Measurements from ENCODE around the gene CPLX4.
"Not testable (repeated sequence)": the region's sequence is repeated elsewhere in the genome, so short reads cannot be mapped to it uniquely, and the experiment has no call there.

The CPLX4 gene

DNA sequence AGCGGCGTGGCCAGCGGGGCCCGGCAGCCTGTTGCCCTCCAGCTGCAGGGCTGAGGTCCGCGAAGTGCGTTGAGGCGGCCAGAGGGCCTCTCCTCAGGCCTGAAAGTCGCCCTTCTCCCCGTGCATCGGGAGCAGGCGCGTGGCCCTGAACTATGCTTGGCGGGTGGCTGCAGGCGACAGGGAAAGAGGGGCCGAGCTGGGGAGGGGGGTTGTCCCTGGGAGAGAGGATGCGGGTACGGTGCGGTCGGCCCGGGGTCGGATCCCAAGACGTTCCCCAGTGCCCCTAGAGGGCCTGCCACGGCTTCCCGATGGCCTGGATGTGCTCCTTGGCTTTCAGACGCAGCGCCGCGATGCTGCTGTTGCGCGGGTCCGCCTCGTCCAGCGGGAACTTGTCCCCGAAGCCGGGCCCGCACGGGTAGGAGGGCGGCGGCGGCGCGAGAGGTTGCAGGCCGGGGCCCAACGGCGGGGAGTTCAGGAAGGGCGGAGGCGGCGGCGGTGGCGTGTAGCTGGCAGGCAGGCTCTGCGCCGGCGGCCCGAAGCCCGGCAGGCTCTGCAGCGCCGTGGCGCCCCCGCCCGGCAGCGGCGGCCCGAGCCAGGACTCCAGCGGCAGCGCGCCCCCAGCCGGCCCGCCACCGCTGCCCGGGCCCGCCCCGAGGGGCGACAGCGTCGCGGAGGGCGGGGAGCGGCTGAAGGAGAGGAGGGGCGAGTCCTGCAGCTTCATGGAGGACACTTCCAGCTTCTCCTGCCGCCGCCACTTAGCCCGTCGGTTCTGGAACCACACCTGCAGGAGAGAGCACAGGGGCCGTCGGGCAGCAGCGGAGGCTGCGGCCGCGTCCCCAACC is 49.5 kb downstream of the CPLX4 start:
- DNase-seq, result no peak

- no peak for DNase-seq
Measured at GRCh38 chr18:59268127-59268720, 50.2 kb downstream of the CPLX4 start.

- no peak for DNase-seq
Measured at GRCh38 chr18:59267503-59268126, 50.8 kb downstream of the CPLX4 start.

DNA sequence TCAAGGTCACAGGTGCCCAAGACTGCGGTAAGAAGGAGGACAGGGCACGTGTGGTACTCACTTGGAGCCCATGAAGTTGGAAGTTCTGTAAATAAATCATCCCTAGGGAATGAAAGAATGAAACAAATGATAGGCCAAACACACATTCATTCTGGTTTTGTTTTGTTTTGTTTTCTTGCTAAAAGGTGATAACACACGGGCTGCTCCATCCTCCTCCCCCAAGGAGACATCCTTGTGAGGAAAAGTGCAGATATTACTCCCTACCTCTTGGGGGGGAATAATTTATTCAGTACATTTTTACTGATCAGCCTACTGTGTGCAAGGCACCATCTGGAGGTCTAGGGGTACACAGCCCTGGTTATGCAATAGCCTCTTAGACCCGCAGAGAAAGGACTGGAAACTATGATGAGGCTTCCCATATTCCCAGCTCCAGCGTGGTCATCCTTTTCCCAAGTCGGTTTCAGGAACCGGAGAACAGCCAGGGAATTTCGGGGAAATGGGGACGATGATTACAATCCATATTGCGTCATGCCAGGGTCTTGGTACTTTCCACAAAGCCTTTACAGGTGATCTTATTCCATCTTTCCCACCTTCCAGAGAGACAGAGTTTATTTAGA is 51.5 kb downstream of the CPLX4 start:
- no peak for DNase-seq

DNA sequence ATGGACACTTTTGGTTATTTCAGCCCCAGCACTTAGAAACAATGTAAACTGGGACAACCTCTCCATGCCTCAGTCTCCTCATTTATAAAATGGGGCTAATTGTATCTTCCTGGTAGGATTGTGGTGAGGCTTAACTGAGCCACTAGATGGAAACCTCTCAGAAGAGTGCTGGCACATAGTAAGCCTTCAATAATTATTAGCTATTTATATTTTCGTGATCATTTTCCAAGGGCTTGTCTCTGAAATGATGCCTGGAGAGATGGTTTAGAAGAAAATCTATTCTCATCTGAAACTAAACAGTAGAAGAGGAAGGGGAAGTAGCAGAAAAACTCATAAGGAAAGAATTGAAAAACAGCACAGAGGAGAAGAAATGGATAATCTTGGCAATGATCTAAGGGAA is 52.0 kb downstream of the CPLX4 start:
- DNase-seq, result no peak

DNA sequence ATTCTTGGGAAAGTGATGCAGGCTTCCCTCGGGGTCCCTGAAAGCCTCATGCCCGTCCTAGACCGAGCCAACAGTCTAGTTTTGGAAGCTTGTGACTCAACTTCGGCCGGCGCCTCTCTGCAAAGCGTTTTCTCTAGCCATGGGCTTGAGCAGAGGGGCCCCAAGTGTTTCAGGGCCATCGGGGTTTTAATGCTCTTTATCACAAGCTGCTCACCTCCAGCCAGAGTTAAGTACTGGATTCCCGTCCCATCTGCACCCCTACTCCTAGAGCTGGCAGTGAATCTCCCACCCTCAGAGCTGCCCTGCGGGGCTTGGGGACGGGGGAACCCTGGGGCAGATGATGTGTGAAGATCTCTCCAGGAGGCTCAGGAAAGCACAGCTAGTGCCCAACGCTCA is 52.5 kb downstream of the CPLX4 start:
- DNase-seq, result no peak

- DNase-seq, result no peak
Measured at GRCh38 chr18:59265246-59265973, 53.0 kb downstream of the CPLX4 start.

DNA sequence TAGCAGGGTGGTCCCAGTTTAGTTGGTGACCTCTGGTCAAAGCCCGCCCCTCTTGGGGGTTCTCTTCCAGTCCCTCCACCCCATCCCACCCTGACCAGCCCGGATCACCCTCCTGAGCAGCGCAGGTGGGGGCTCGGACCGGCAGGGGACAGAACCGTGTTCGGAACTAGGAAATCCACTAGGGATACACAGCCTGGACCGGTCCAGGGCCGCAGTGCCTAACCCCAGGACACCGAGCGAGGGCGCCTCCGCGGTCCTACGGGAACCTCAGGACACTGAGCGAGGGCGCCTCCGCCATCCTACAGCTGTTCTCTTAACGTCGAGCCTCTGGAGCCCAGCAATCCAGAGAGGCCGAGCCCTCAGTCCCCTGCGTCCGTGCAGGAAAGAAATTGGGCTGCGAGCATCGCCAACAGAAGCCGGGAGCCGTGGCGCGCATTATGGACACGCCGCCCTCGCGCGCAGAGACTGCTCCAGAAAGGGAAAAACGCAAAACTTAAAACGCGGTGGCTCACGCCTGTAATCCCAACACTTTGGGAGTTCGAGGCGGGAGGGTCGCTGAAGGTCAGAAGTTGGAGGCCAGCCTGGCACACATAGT is 53.7 kb downstream of the CPLX4 start:
- DNase-seq, result no peak

DNA sequence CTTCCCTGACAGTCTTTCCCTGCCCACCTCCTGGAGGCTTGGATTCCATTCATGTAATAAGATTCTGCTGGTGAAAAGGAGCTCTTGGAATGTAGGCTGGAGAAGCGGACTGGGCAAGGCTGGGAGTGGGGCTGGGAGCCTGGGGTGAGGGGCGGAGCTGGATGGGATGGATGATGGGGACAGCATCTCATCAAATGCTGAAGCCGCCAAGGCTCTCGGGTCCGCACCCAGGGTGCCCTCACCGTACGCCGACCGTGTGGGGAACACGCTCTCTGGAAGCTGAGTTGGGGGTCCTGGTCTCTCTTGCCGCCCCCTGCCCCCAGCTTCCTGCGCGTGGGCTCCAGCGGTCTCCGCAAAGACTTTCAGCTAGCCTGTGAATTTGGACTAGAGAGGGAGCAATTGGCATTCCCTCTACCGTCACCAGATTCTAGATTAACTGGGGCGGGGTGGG is 54.3 kb downstream of the CPLX4 start:
- DNase-seq, result no peak

- no peak for DNase-seq
Measured at GRCh38 chr18:59263661-59264060, 54.8 kb downstream of the CPLX4 start.

DNA sequence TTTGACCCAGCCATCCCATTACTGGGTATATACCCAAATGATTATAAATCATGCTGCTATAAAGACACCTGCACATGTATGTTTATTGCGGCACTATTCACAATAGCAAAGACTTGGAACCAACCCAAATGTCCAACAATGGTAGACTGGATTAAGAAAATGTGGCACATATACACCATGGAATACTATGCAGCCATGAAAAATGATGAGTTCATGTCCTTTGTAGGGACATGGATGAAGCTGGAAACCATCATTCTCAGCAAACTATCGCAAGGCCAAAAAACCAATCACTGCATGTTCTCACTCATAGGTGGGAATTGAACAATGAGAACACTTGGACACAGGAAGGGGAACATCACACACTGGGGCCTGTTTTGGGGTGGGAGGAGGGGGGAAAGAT is 56.2 kb downstream of the CPLX4 start:
- not testable (repeated sequence) for DNase-seq

DNA sequence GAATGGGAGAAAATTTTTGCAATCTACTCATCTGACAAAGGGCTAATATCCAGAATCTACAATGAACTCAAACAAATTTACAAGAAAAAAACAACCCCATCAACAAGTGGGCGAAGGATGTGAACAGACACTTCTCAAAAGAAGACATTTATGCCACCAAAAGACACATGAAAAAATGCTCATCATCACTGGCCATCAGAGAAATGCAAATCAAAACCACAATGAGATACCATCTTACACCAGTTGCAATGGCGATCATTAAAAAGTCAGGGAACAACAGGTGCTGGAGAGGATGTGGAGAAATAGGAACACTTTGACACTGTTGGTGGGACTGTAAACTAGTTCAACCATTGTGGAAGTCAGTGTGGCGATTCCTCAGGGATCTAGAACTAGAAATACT is 56.6 kb downstream of the CPLX4 start:
- DNase-seq, result not testable (repeated sequence)

DNA sequence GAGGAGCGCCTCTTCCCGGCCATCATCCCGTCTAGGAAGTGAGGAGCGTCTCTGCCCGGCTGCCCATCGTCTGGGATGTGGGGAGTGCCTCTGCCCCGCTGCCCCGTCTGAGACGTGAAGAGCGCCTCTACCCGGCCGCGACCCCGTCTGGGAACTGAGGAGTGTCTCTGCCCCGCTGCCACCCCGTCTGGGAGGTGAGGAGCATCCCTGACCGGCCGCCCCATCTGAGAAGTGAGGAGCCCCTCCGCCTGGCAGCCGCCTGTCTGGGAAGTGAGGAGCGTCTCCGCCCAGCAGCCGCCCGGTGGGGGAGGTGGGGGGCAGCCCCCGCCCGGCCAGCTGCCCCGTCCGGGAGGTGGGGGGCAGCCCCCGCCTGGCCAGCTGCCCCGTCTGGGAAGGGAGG is 63.0 kb downstream of the CPLX4 start:
- DNase-seq, result not testable (repeated sequence)

DNA sequence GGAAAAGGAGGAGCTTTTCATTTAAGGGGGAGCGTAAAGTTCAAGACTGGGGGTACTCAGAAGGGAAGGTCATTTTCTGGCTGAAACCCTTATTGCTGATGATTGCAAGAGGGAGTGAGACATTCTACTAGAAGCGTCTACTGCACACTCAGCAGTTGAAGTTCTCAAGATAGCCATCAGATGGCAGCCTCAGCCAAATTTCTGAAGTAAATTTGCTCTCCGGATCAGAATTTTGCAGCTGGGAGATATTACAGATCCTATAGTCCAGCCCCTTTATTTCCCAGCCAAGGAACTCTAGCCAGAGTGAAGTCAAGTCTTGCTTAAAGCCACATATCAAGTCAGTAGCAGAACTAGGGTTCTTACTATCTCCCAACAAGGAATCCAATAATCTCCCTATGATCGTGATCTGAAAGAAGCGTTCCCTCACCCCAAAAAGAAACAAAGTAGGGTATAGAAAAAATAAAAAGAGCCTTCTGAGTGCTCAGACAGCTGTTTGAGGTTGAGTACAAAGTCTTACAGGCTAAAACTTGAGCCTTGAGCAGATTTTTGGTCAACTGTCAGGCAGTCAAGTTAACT is 69.2 kb downstream of the CPLX4 start:
- peak; percentile 9 to 70 for DNase-seq

DNA sequence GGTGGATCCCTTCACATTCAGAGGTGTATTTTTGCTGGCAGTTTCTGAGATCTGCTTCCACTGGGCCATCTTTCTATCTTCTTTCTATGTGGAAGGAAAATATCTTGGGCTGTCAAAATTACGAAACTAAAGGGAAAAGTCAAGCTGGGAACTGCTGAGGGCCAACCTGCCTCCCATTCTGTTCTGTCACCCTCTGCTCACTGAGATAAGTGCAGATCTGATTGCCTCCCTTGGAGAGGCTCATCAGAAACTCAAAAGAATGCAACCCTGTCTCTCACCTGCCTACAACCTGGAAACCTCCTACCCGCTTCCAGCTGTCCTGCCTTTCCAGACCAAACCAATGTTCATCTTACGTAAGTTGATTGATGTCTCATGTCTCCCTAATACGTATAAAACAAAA is 71.7 kb downstream of the CPLX4 start:
- DNase-seq, result no peak

Measured in NCI-H446 (cell line).